ENCODE measurements around the gene GSG1L.

The GSG1L gene

DNA sequence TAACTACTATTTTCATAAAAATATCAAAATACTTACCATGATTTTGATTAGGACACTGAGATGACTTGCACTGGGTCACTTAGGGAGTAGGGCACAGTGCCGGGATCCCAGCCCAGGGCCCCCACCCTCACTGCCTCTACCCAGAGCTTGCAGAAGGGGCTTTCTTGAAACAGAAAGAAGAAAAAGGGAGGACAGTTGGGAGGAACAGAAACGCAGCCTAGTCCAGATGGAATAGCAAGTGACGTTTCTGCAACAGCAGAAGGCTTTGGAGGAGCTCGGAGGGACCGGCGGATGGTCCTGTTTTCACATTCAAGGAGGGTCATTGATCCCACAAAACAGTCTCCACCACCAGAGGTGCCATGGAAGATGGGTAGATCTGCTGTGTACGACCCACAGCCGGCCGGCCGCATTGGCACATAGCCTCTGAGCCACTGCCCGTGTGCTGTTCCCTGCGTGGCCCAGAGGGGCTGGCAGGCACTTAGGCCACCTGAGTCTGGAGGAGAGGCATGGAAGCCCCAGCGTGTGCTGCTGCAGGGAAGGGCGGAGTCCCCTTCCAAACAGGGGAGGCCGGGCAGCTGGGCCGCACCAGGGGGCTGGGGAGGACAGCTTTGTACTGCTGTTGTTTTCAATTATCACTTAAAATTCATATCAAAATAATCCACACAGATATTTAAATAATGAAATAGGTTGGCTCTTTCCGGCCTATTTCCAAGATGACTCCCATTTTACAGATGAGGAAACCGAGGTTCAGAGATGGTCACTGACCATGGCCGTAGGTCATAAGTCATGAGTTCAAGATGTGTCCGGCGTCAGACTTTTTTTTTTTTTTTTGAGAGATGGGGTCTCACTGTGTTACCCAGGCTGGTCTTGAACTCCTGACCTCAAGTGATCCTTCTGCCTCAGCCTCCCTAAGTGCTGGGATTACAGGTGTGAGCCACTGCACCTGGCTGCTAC lies 22.9 kb upstream of the GSG1L start:
- Histone ChIP-seq H3K9me3 (ENCODE audit: severe bottlenecking) (no peaks in the 10 kb centered on the region), H3K4me3 (ENCODE audit: low read depth, low read length) (no peak overlapping the region), H3K27ac (no peak overlapping the region), H3K36me3 (no peaks in the 10 kb centered on the region), H3K27me3 (ENCODE audit: insufficient read depth, low read depth, severe bottlenecking) (no peaks in the 10 kb centered on the region)
- TF ChIP-seq, protein P1, sequence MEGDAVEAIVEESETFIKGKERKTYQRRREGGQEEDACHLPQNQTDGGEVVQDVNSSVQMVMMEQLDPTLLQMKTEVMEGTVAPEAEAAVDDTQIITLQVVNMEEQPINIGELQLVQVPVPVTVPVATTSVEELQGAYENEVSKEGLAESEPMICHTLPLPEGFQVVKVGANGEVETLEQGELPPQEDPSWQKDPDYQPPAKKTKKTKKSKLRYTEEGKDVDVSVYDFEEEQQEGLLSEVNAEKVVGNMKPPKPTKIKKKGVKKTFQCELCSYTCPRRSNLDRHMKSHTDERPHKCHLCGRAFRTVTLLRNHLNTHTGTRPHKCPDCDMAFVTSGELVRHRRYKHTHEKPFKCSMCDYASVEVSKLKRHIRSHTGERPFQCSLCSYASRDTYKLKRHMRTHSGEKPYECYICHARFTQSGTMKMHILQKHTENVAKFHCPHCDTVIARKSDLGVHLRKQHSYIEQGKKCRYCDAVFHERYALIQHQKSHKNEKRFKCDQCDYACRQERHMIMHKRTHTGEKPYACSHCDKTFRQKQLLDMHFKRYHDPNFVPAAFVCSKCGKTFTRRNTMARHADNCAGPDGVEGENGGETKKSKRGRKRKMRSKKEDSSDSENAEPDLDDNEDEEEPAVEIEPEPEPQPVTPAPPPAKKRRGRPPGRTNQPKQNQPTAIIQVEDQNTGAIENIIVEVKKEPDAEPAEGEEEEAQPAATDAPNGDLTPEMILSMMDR (IDR thresholded peaks at IDR 0.05; ENCODE audit: low read depth, low read length), result no peak
- no peak for DNase-seq

DNA sequence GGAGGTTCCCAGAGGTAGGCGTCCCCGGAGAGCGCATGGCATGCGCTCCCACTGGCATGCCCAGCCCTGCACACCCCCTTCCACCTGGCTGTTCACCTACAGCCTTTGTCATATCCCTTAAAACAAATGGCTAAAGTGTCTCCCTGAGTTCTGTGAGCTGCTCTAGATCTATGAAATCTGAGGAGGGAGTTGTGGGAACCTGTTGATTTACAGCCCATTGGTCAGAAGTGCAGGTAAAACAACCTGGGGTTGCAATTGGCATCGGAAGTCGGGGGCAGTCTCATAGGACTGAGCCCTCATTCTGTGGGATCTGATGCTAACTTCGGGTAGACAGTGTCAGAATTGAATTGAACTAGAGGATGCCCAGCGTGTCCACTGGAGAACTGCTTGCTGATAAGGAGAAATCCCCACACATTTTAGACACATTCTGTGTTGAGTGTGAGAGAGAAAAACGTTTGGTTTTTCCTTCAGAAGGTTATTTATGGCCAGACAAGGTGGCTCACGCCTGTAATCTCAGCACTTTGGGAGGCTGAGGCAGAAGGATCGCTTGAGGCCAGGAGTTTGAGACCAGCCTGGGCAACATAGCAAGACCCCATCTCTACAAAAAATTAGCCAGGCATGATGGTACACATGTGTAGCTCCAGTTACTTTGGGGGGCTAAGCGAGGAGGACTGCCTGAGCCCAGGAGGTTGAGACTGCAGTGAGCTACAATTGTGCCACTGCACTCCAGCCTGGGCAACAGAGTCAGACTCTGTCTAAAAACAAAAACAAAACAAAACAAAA lies 22.1 kb upstream of the GSG1L start:
- no peak for DNase-seq
- no peak overlapping the region for H3K4me3 ChIP-seq (ENCODE audit: low read depth, low read length)
- H3K9me3 ChIP-seq (ENCODE audit: severe bottlenecking), result no peaks in the 10 kb centered on the region
- no peaks in the 10 kb centered on the region for H3K27me3 ChIP-seq (ENCODE audit: insufficient read depth, low read depth, severe bottlenecking)
- H3K27ac ChIP-seq, result no peak overlapping the region
- TF ChIP-seq, protein P1 (IDR thresholded peaks at IDR 0.05; ENCODE audit: low read depth, low read length), result no peak
- no peaks in the 10 kb centered on the region for H3K36me3 ChIP-seq

DNA sequence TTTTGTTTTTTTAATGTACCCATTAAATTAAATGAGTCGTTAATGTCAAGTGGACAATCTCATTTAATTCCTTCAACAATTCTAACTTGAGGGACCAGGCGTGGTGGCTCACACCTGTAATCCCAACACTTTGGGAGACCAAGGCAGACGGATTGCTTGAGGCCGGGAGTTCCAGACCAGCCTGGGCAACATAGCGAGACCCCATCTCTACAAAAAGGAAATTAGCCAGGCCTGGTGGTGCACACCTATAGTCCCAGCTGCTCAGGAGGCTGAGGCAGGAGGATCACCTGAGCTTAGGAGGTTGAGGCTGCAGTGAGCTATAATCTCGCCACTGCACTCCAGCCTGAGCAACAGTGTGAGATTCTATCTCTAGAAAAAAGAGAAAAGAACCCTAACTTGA lies 20.7 kb upstream of the GSG1L start:
- Histone ChIP-seq H3K4me3 (ENCODE audit: low read depth, low read length) (no peak overlapping the region), H3K36me3 (no peaks in the 10 kb centered on the region), H3K9me3 (ENCODE audit: severe bottlenecking) (no peaks in the 10 kb centered on the region), H3K27me3 (ENCODE audit: insufficient read depth, low read depth, severe bottlenecking) (no peaks in the 10 kb centered on the region), H3K27ac (no peak overlapping the region)
- no peak for DNase-seq
- TF ChIP-seq, protein P1 (IDR thresholded peaks at IDR 0.05; ENCODE audit: low read depth, low read length), result no peak

DNA sequence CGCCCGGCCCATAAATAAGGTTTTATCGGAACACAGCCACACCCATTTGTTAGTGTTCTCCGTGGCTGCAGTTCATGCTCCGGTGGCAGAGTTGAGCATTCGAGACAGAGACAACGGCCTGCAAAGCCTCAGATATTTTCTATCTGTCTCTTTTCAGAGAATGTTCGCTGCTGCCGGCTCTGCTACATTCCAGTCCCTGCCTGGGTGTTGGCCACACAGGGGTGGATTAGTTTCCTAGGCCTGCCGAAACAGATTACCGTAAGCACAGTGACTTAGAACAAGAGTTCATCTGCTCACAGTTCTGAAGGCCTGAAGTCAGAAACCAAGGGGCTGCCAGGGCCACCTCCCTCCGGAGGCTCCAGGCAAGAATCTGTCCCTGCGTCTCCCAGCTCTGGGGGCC lies 19.1 kb upstream of the GSG1L start:
- Histone ChIP-seq H3K27ac (peak overlapping the region; percentile 59), H3K9me3 (ENCODE audit: severe bottlenecking) (no peaks in the 10 kb centered on the region), H3K36me3 (no peaks in the 10 kb centered on the region), H3K27me3 (ENCODE audit: insufficient read depth, low read depth, severe bottlenecking) (no peaks in the 10 kb centered on the region), H3K4me3 (ENCODE audit: low read depth, low read length) (peak overlapping the region; percentile 11; the same call in 1 of the 2 replicates)
- TF ChIP-seq, protein P1 (IDR thresholded peaks at IDR 0.05; ENCODE audit: low read depth, low read length), result no peak
- peak; percentile 81 for DNase-seq

DNA sequence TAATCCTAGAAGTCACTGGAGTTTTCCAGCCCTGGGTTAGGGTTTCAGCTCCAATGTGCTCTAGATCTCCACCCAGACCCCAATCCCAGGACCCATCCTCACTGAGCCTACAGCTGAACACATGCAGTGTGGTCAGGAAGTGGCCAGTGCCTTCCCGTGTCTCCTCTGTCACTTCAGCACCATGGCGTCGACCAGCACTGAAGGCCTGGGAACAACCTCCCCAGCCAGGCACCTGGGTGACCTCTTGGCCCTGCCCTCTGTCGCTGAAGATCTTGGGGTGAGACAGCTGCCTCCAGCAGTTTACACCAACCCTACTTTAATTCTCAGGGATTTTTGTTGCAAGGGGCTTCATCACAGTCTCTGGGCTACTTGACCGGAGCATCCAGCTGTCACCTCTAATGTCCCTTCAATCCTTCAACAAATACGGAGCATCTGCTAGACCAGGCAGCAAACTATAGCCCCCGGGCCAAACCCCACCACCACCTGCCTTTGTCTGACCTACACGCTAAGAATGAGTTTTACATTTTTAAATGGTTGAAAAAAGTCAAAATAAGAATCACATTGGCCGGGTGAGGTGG lies 18.0 kb upstream of the GSG1L start:
- Histone ChIP-seq H3K9me3 (ENCODE audit: severe bottlenecking) (no peaks in the 10 kb centered on the region), H3K27ac (peak overlapping the region; percentile 35), H3K4me3 (ENCODE audit: low read depth, low read length) (no peak overlapping the region), H3K36me3 (no peaks in the 10 kb centered on the region), H3K27me3 (ENCODE audit: insufficient read depth, low read depth, severe bottlenecking) (no peaks in the 10 kb centered on the region)
- TF ChIP-seq, protein P1 (IDR thresholded peaks at IDR 0.05; ENCODE audit: low read depth, low read length), result no peak
- DNase-seq, result peak; percentile 40
